Sigmoid colon (tissue), 3 donors: ENCODE measurements around the gene SND1.

ENCODE experiments used
- POLR2A ChIP-seq, 2 donors: fragments of 450-650 bp; IDR thresholded peaks; one replicate each; pipeline ENCODE4 v1.6.1; 2016; ENCODE audit warnings: antibody characterized with exemption in 2 of 2, mild to moderate bottlenecking in 2 of 2, moderate library complexity in 2 of 2
- TF ChIP-seq, protein P1 (sequence below), 4 experiments: fragments of 450-650 bp in 3 of 4; fragments of 200-600 bp in 1 of 4; IDR thresholded peaks; one replicate each; pipeline ENCODE4 v1.5.1; 2016 to 2019; ENCODE audit warnings: antibody characterized with exemption in 4 of 4, mild to moderate bottlenecking in 3 of 4, moderate library complexity in 2 of 4

- TF ChIP-seq, protein P1, sequence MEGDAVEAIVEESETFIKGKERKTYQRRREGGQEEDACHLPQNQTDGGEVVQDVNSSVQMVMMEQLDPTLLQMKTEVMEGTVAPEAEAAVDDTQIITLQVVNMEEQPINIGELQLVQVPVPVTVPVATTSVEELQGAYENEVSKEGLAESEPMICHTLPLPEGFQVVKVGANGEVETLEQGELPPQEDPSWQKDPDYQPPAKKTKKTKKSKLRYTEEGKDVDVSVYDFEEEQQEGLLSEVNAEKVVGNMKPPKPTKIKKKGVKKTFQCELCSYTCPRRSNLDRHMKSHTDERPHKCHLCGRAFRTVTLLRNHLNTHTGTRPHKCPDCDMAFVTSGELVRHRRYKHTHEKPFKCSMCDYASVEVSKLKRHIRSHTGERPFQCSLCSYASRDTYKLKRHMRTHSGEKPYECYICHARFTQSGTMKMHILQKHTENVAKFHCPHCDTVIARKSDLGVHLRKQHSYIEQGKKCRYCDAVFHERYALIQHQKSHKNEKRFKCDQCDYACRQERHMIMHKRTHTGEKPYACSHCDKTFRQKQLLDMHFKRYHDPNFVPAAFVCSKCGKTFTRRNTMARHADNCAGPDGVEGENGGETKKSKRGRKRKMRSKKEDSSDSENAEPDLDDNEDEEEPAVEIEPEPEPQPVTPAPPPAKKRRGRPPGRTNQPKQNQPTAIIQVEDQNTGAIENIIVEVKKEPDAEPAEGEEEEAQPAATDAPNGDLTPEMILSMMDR (IDR thresholded peaks at IDR 0.05): no peak
- no peak for TF ChIP-seq POLR2A (IDR thresholded peaks at IDR 0.05)
Observed at GRCh38 chr7:127752829-127753228, 100.8 kb downstream of the SND1 start.
